HG02571 (cell line): ENCODE measurements around the gene ACR.

Experiments
- ATAC-seq: cut with Tn5 transposase; IDR thresholded peaks from one replicate; pipeline ENCODE4 v1.9.1; 2021; ENCODE audit warnings: mild to moderate bottlenecking, moderate library complexity; ENCODE audit not compliant: unreplicated experiment

ACR gene

GRCh38 chr22:50702821-50703725, 34.9 kb upstream of the ACR start:
- no peak for ATAC-seq

- ATAC-seq, result no peak
These were observed 34.1 kb upstream of the ACR start for GRCh38 chr22:50703726-50704509.

GRCh38 chr22:50704510-50705218, 33.3 kb upstream of the ACR start:
- ATAC-seq, result no peak

- no peak for ATAC-seq
These were observed 32.7 kb upstream of the ACR start for GRCh38 chr22:50705219-50705691.

- no peak for ATAC-seq
These were observed 32.1 kb upstream of the ACR start for GRCh38 chr22:50705851-50706351.

GRCh38 chr22:50706481-50707125, 31.4 kb upstream of the ACR start:
- no peak for ATAC-seq

- ATAC-seq, result no peak
These were observed 29.5 kb upstream of the ACR start for GRCh38 chr22:50708474-50708873.

- ATAC-seq, result no peak
These were observed 29.0 kb upstream of the ACR start for GRCh38 chr22:50708996-50709395.

GRCh38 chr22:50710221-50710620, 27.8 kb upstream of the ACR start:
- no peak for ATAC-seq

- ATAC-seq, result no peak
These were observed 27.1 kb upstream of the ACR start for GRCh38 chr22:50710886-50711285.

- no peak for ATAC-seq
These were observed 26.3 kb upstream of the ACR start for GRCh38 chr22:50711446-50712340.

- ATAC-seq, result no peak
These were observed 25.5 kb upstream of the ACR start for GRCh38 chr22:50712341-50713007.

GRCh38 chr22:50713008-50713385, 25.0 kb upstream of the ACR start:
- no peak for ATAC-seq

- ATAC-seq, result no peak
These were observed 24.4 kb upstream of the ACR start for GRCh38 chr22:50713571-50714056.

GRCh38 chr22:50714150-50714549, 23.9 kb upstream of the ACR start:
- no peak for ATAC-seq

- ATAC-seq, result no peak
These were observed 23.3 kb upstream of the ACR start for GRCh38 chr22:50714631-50715179.

- no peak for ATAC-seq
These were observed 22.8 kb upstream of the ACR start for GRCh38 chr22:50715250-50715649.

- no peak for ATAC-seq
These were observed 22.2 kb upstream of the ACR start for GRCh38 chr22:50715776-50716175.
